ENCODE data around the gene C1QTNF9. TPM values are rescaled to one million over a fixed set of nuclear protein-coding genes. Genes with fewer than 3 reads are reported as not detected.
"Not testable (repeated sequence)": the region's sequence is repeated elsewhere in the genome, so short reads cannot be mapped to it uniquely, and the experiment has no call there.

C1QTNF9 gene
- total RNA-seq, 1 donor from 2014 or later, result not detected

- TF ChIP-seq CTCF (IDR thresholded peaks at IDR 0.05; ENCODE audit: insufficient read depth, low read length, severe bottlenecking), result no peak
- DNase-seq (ENCODE audit: low read depth) (no peak), FAIRE-seq (no peak)
- no peak overlapping the region for H3K4me3 ChIP-seq (ENCODE audit: low read depth, low read length)
- no peaks in the 10 kb centered on the region for H3K36me3 ChIP-seq (ENCODE audit: control insufficient read depth, insufficient read depth, low read length)
- no peaks in the 10 kb centered on the region for H3K27me3 ChIP-seq (ENCODE audit: control insufficient read depth, insufficient read depth, low read length)
Measured at GRCh38 chr13:24308488-24309020, 826 bp upstream of the C1QTNF9 start.

- FAIRE-seq (no peak), DNase-seq (ENCODE audit: low read depth) (no peak)
- no peak for TF ChIP-seq CTCF (IDR thresholded peaks at IDR 0.05; ENCODE audit: insufficient read depth, low read length, severe bottlenecking)
- no peaks in the 10 kb centered on the region for H3K36me3 ChIP-seq (ENCODE audit: control insufficient read depth, insufficient read depth, low read length)
- no peak overlapping the region for H3K4me3 ChIP-seq (ENCODE audit: low read depth, low read length)
- H3K27me3 ChIP-seq (ENCODE audit: control insufficient read depth, insufficient read depth, low read length), result no peaks in the 10 kb centered on the region
Measured at GRCh38 chr13:24313439-24313838, 4.1 kb downstream of the C1QTNF9 start.

GRCh38 chr13:24317835-24318234, 8.5 kb downstream of the C1QTNF9 start:
- H3K36me3 ChIP-seq (ENCODE audit: control insufficient read depth, insufficient read depth, low read length); H3K27me3 ChIP-seq (ENCODE audit: control insufficient read depth, insufficient read depth, low read length); FAIRE-seq; DNase-seq (ENCODE audit: low read depth); H3K4me3 ChIP-seq (ENCODE audit: low read depth, low read length): not testable (repeated sequence)

GRCh38 chr13:24318878-24319277, 9.5 kb downstream of the C1QTNF9 start:
- not testable (repeated sequence) for DNase-seq (ENCODE audit: low read depth); H3K27me3 ChIP-seq (ENCODE audit: control insufficient read depth, insufficient read depth, low read length); H3K4me3 ChIP-seq (ENCODE audit: low read depth, low read length); H3K36me3 ChIP-seq (ENCODE audit: control insufficient read depth, insufficient read depth, low read length)
- FAIRE-seq, result peak; percentile 89

GRCh38 chr13:24319641-24320040, 10.3 kb downstream of the C1QTNF9 start:
- not testable (repeated sequence) for H3K4me3 ChIP-seq (ENCODE audit: low read depth, low read length); H3K36me3 ChIP-seq (ENCODE audit: control insufficient read depth, insufficient read depth, low read length); DNase-seq (ENCODE audit: low read depth); H3K27me3 ChIP-seq (ENCODE audit: control insufficient read depth, insufficient read depth, low read length)
- FAIRE-seq, result peak; percentile 98

GRCh38 chr13:24321416-24321815, 12.0 kb downstream of the C1QTNF9 start:
- H3K4me3 ChIP-seq (ENCODE audit: low read depth, low read length); H3K27me3 ChIP-seq (ENCODE audit: control insufficient read depth, insufficient read depth, low read length); H3K36me3 ChIP-seq (ENCODE audit: control insufficient read depth, insufficient read depth, low read length); DNase-seq (ENCODE audit: low read depth): not testable (repeated sequence)
- peak; percentile 98 for FAIRE-seq

GRCh38 chr13:24322470-24322869, 13.1 kb downstream of the C1QTNF9 start:
- H3K36me3 ChIP-seq (ENCODE audit: control insufficient read depth, insufficient read depth, low read length); H3K27me3 ChIP-seq (ENCODE audit: control insufficient read depth, insufficient read depth, low read length); H3K4me3 ChIP-seq (ENCODE audit: low read depth, low read length); FAIRE-seq: not testable (repeated sequence)
- DNase-seq (ENCODE audit: low read depth), result peak; percentile 10
- peak; percentile 66 for TF ChIP-seq CTCF (IDR thresholded peaks at IDR 0.05; ENCODE audit: insufficient read depth, low read length, severe bottlenecking)

- no peak for DNase-seq (ENCODE audit: low read depth)
- no peak overlapping the region for H3K4me3 ChIP-seq (ENCODE audit: low read depth, low read length)
- TF ChIP-seq CTCF (IDR thresholded peaks at IDR 0.05; ENCODE audit: insufficient read depth, low read length, severe bottlenecking), result no peak
- H3K27me3 ChIP-seq (ENCODE audit: control insufficient read depth, insufficient read depth, low read length), result no peaks in the 10 kb centered on the region
- no peaks in the 10 kb centered on the region for H3K36me3 ChIP-seq (ENCODE audit: control insufficient read depth, insufficient read depth, low read length)
- FAIRE-seq, result no peak
Measured at GRCh38 chr13:24323036-24323738, 13.8 kb downstream of the C1QTNF9 start.

Measured in bronchial epithelial cell (primary cell).